HG02938 (cell line): ENCODE measurements around the gene SEMA4C.

ENCODE experiments used
- ATAC-seq: cut with Tn5 transposase; IDR thresholded peaks from one replicate; pipeline ENCODE4 v1.9.1; 2021; ENCODE audit warnings: mild to moderate bottlenecking, moderate library complexity; ENCODE audit not compliant: unreplicated experiment

SEMA4C gene

GRCh38 chr2:96824079-96824870 is 45.6 kb downstream of the SEMA4C start:
- ATAC-seq, result no peak

GRCh38 chr2:96823198-96823597 is 46.7 kb downstream of the SEMA4C start:
- no peak for ATAC-seq

GRCh38 chr2:96822786-96823185 is 47.1 kb downstream of the SEMA4C start:
- ATAC-seq, result no peak

GRCh38 chr2:96821113-96821675 is 48.7 kb downstream of the SEMA4C start:
- no peak for ATAC-seq

DNA sequence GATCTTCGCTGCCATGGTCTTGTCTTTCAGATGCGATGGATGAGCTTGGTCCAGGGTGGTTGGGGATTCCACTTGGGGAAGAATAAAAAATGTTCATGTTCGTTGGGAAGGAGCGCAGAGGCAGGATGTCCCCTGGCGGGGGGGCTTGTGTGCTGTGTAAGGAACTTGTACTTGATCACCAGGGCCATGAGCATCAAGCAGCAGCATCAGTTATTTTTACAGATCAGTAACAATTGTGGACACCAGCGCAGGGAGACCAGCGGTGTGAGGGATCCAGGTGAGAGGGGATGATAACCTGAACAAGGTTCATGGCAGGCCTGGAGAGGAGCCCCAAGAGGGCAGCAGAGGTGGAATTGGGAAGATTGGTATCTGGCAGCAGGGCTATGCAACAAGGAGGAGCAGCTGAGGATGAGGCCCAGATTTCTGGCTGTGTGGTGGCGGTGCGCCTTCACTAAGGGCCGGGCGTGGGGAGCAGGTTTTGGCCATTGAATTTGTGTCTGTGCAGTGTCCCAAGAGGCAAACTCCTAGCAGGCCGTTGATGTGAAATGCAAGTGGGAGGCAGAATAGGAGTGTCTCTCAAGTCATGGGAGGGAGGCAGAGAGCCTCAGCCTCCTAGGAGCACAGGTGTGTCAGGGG is 49.9 kb downstream of the SEMA4C start:
- no peak for ATAC-seq

- ATAC-seq, result no peak
Measured at GRCh38 chr2:96819128-96819875, 50.6 kb downstream of the SEMA4C start.

DNA sequence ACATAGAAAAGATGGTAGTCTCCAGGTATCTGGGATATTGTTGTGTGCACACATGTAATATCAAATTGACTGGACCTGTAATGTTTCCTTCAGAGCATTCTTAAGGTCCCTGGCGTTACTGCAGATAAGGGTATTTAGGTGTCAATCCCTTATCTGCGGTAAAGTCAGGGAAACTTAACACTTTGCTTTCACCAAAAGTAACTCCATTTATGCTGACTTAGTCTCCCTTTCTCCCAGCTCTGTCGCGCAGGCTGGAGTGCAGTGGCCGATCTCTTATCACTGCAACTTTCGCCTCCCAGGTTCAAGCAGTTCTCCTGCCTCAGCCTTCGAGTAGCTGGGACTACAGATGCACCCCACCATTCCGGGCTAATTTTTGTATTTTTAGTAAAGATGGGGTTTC is 52.0 kb downstream of the SEMA4C start:
- no peak for ATAC-seq

DNA sequence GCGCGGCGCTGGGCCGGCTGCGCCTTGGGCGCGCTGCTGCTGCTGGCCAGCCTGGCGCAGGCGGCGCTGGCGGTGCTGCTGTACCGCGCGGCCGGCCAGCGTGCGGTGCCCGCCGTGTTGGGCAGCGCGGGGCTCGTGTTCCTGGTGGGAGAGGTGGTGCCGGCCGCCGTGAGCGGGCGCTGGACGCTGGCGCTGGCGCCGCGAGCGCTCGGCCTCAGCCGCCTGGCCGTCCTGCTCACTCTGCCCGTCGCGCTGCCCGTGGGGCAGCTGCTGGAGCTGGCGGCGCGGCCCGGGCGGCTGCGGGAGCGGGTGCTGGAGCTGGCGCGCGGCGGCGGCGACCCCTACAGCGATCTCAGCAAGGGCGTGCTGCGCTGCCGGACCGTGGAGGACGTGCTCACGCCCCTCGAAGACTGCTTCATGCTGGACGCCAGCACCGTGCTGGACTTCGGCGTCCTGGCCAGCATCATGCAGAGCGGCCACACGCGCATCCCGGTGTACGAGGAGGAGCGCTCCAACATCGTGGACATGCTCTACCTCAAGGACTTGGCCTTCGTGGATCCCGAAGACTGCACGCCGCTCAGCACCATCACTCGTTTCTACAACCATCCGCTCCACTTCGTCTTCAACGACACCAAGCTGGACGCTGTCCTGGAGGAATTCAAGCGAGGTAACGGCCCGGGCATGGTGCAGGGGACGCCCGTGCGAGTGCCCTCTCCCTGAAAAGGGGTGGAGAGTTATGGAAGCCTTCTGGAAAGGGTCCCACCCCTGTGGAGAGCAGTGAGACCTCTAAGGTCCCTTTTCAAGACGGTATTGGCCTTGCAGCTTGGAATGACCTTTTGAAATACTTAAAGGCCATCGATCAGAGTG is 52.8 kb downstream of the SEMA4C start:
- ATAC-seq, result no peak

DNA sequence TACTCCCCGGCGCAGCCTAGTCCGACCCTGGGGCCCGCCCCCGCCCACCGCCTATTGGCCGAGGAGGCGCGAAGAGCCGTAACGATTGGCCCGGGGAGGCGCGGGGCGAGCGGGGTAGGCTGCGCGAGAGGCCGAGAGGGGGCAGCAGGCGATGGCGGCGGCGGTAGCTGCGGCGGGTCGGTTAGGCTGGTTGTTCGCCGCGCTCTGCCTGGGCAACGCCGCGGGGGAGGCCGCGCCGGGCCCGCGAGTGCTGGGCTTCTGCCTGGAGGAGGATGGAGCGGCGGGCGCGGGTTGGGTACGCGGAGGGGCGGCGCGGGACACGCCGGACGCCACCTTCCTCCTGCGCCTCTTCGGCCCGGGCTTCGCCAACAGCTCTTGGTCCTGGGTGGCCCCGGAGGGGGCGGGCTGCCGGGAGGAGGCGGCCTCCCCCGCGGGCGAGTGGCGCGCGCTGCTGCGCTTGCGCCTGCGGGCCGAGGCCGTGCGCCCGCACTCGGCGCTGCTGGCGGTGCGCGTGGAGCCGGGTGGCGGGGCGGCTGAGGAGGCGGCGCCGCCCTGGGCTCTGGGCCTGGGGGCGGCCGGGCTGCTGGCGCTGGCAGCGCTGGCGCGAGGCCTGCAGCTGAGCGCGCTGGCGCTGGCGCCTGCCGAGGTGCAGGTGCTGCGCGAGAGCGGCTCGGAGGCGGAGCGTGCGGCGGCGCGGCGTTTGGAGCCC is 53.6 kb downstream of the SEMA4C start, which contains the start of gene CNNM3:
TSS of gene CNNM3 (plus strand) at position 142 of the 709 bp plus-strand sequence. CDS start at position 152, 10 bp downstream.
- ATAC-seq, result peak; percentile 84

DNA sequence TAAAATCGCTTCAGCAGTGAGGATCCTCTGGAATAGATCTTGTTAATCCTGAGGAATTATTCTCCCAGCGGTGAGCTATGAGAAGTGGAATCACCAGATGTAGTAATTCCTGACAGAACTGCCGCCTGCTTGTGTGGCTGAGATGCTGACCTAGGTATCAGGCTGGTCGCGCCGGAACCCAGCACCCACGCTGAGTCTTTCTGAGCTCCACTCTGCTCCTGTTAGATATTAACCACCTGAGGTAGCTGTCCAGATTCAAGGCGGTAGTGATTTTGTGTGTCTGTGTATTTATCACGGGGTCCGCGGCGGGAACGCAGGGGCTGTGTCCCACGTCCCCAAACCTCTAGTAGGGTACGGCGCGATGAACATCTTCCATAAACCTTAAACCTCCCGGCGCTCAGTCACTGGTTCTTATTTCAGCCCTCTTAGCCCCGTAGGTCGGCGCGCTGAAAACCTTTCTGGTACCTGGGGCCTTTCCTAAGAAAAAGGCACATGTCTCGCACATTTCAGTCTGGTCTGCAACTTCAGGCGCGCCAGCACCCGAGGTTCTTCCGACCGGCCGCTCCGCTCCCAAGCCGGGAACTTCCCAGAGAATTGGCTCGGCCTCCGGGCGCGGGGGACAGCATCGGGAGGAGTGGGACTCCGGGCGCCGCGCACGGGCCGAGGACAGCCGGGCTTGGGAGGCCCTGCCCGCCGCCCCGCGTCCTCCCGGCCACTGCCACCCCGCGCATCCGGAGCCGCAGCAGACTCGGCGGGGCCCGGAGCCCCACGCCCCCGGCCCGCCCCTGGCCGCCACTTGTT is 54.4 kb downstream of the SEMA4C start:
- ATAC-seq, result peak; percentile 11

GRCh38 chr2:96813656-96814055 is 56.2 kb downstream of the SEMA4C start:
- no peak for ATAC-seq

DNA sequence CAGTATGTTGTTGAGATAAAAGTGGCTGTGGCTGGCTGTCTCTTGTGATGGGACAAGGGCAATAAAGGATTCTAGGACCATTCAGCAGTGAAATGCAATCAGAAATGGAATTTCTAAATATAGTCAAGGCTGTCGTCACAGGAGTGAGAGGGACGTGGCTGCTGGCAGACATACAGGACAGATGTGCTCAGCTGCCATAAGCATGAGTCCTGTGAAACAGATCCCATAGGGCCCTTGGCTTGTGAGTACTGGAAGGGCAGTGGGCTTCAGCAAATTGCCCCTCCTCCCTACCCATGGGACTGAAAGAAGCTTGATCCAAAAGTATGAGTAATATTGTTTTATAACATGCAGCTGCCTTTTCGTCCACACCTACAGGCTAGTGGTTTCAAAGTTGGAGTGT is 58.0 kb downstream of the SEMA4C start:
- ATAC-seq, result no peak

DNA sequence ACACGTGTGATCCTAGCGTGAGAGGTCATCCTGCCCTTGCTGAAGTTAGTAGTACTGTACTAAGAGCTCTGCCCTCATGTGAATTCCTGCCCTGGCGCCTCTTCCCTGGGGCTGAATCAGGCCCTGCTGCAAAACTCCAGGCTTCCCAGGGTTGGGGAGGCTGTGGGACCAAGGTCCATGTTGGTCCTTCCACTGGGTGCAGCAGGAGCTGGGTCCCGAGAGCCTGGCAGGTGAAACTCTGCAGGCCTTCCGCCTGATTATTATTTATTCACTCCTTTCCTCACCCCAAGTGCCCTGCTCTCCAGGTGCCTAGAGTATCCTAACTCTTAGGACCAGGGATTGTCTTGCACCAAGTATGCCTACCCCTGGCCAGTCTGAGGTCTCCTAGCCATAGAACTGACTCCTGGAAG is 59.1 kb downstream of the SEMA4C start:
- ATAC-seq, result no peak

DNA sequence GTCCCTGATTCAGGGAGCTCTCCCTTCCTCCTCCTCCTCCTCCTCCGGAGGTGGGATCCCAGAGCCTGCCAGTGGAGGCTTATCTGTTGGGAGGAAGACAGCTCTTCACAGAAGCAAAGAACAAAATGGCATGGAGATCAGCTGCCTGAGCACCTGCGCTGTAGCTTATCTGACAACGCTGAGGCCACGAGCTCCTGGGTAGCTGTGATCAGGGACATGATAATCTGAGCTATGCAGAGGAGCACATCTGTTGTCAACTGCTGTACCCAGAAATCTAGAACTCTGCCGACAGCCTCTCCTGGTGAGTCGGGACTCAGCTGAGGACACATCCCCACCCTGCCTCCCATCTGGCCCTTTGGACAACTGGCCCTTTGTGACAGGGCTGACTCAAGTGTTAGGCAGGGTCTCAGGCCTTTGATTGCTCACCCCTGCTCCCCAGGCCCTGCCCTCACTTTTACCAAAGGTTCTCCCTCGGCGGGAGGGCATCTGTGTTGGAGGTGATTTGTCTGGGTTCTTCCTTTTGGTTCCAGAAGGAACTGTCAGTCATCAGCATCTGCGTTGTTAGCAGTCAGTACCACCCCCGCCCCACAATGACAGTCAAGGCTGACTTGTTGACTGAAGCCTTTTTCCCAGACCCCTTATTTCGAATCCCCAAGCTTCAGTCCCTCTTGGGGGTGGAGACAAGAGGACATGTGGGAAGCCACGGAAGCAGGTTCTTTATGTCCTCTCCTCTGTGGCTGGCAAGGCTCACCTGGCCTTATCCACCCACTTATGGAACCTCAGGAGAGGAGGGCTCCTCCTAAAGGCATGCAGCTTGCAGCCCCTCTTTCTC is 59.7 kb downstream of the SEMA4C start:
- ATAC-seq, result no peak
